GM18858 (cell line): Measurements from ENCODE around the gene CRYL1.

ENCODE experiments used
- ATAC-seq: cut with Tn5 transposase; IDR thresholded peaks from one replicate; pipeline ENCODE4 v1.9.1; 2021; ENCODE audit not compliant: unreplicated experiment

The CRYL1 gene

DNA sequence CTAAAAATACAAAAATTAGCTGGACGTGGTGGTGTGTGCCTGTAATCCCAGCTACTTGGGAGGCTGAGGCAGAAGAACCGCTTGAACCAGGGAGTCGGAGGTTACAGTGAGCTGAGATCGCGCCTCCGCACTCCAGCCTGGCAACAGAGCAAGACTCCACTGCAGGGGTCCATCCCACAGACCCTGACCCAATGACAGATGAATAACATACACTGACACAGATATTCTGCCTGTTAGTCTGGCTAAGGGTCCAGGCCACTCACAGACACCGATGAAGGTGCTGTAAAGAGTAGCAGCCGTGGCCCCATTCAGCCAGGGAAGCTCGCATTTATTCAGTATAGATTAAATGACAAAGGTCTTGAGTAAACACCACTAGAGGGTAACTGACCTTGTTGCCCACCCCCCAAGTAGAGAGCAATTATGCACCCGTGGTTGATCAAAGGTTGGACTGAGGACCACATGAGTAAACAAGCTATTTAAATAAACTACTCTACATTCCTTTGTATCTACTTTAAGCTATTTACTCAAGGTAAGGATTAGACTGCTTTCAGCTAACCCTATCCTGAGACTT is 8.5 kb upstream of the CRYL1 start:
- no peak for ATAC-seq

DNA sequence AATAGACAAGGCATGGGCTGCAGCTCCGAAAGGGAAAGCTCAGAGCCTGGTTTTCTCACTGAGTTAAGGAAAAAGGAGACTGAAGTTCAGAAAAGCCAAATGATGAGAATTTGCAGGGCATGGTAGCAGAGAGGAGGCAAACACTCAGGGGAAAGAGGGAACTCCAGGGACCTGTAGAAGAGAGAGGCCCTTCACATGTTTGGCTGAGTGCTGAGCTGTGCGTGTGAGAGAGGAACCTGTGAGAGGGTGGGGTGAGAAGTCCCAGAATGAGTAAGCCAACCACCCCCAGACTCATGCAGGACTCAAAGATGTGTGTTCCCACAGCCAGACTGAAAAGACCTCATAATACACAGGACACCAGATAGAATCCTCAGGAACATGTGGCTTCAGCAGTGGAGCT is 2.8 kb upstream of the CRYL1 start:
- peak; percentile 39 for ATAC-seq

DNA sequence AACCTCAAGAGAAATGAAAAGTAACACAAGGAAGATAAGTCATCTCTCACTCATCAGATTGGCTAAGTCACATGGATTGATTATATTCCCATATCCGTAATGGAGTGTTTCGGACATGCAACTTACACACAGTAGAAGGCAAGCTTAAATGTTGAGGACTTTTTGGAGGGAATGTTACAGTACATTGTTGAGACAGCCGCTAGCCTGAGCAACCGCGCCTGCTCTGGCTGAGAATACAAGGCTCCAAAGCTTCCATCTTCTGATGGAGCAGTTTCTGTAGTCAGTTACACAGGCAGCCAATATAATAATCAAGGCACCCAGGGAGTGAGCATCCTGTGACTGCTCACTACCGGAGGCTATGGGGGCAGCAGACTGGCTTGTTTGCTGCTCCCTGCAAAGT is 1.0 kb upstream of the CRYL1 start:
- ATAC-seq = no peak

DNA sequence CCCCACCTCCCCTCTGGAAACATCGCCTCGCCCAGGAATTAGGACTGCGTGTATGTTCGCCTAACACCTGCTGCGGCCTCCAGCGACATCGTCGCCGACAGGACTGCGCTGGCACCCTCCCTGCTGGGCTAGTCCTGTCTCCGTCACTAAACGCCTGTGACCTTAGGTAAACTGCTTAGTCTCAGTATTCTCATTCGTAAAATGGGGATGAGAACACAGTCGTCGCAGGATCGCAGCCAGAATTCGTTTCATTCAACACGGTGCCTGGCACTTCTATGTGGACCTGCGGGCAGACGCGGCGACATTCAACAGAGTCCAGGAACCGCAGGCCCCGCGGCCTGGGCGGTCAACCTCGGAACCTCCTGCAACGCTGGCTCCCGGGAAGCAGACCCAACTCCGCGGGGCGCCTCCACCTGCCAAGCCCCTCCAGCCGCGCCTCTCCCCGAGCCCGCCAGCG is 485 bp downstream of the CRYL1 start:
- no peak for ATAC-seq

DNA sequence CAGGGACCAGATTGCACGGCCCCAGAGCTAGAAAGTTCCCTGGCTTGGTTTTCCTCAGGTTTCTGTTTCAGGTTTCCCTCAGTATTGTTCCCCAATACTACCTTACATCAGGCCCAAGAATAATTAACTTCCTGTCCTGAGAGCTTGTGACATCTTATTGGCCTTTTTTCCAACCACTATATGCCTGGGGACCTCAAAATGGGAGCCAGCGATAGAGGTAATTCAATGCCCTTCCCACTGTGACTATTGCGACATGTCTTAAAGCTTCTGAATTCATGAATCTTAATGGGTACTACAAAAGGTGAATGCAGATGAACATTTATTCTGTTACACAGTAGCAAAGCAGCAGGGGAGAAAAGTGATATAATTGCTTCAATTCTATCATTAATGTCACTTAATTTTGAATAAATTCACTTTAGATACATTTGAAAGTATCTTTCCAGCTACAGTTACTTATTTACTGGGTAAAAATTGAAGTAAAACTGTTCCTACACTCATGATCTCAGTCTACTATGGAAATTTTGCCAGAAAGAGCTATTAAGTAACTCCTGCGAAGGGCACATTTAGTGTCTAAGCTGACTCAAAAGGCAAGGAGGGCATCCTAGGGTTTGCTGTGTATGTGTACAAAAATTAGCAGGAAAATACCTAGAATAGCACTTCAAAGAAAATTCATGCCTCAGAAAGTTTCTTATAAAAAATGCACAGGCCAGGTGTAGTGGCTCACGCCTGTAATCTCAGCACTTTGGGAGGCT is 4.1 kb downstream of the CRYL1 start:
- ATAC-seq = no peak

DNA sequence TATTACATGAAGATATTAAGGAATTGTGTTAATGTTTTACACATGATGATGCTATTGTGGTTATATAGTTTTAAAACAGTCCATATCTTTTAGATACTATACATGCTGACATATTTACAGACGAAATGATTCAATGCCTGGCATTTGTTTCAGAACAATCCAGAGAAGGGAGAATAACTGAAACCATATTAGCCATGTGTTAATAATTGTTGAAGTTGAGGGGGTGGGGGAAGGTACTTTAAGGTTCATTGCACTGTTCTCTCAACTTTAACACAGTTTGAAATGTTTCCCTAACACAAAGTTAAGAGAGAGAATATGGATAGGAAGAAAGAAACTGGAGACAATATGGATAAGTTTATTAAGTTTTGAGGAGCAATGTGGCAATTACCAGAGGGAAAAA is 5.8 kb downstream of the CRYL1 start:
- no peak for ATAC-seq

DNA sequence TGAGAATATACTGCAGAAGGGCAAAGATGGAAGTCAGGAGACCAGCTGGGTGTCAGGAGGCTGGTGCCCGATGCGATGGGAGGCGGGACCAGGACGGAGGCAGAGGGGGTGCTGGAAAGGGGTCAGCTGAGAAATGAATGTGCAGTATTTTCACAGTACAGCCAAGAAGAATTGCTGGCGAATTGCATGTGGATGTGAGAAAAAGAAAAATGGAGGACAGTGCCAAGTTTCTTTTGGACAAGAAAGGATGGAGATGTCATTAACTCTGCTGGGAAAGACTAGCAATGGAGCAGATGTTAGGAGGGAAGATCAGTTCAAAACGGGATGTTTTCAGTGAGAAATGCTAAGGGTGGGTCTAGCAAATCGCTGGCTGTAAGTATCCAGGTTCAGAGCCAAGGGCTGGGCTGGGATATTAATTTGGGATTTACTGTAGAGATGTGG is 7.0 kb downstream of the CRYL1 start:
- ATAC-seq = no peak

DNA sequence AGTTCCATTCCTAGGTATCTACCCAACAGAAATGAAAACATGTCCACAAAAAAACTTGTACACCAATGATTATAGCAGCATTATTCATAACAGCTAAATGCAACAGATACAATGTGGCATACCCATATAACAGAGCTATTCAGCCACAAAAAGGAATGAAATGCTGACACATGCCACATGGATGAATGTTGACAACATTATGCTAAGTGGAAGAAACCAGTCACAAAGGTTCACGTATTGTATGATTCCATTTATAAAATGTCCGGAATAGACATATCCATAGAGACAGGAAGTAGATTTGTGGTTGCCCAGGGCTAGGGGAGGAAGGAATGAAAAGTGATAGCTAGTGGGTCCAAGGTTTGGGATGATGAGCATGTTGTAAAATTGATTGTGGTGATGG is 10.8 kb downstream of the CRYL1 start:
- ATAC-seq = no peak

DNA sequence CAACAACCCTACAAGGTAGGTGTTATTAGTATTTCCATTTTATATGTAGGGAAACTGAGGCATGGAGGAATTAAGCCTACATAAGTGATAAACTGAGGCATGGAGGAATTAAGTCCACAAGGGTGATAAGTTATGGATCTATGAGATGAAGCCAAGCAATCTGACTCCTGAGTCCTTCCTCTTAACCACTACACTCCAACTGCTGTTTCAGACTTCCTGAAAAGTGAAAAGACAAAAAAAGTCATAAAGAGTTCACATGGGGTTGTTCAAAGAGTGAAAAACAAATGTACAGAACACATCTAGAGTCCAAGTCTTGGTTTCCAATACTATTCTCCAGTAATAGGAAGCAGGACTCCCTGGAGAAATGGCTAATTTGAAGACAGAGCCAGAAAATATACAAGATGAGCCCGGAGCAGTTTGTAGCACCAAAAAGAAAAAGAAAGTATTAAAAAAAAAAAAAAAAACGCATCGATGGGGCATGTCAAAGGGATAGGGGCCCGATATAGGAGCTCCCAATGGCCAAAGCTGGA is 12.1 kb downstream of the CRYL1 start:
- ATAC-seq = no peak

DNA sequence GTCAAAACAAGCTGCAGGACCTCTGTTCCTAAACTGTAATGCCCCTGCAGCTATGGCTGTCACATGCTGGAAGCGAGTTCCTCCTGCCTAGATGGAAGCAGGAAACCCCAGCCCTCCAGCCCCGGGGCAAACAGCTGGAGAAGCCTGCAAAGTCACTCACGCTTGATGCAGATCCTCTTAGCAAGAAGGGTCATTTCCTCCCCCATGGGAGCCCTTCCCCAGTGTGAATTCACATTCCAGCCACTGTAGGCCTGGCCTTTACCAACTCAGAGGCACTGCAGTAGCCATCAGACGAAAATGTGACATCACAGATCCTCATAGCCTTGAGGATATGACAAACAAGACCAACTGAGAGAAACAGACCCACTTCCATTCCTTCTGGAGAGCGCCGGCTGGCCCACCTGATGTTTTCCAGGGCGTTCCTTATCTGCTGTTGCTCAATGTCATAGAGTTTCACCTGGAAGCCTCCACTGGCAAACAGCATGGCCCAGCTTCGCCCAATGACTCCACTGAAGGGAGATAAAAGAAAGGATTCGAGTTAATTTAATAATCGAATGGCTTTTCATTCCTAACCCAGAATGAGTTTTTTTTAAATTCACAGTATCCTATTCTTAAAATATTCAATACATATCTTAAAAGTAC is 13.5 kb downstream of the CRYL1 start:
- ATAC-seq = no peak

DNA sequence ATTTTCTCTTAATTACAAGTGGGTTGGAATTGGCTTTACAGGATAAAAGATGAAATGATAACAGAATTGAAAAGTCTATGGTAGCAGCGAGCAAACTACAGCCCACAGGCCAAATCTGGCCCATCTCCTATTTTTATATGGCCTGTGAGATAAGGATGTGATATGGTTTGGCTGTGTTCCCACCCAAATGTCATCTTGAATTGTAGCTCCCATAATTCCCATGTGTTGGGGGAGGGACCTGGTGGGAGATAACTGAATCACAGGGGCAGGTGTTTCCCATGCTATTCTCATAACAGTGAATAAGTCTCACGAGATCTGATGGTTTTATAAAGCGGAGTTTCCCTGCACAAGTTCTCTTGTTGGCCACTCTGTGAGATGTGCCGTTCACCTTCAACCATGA is 19.0 kb downstream of the CRYL1 start:
- ATAC-seq = no peak

DNA sequence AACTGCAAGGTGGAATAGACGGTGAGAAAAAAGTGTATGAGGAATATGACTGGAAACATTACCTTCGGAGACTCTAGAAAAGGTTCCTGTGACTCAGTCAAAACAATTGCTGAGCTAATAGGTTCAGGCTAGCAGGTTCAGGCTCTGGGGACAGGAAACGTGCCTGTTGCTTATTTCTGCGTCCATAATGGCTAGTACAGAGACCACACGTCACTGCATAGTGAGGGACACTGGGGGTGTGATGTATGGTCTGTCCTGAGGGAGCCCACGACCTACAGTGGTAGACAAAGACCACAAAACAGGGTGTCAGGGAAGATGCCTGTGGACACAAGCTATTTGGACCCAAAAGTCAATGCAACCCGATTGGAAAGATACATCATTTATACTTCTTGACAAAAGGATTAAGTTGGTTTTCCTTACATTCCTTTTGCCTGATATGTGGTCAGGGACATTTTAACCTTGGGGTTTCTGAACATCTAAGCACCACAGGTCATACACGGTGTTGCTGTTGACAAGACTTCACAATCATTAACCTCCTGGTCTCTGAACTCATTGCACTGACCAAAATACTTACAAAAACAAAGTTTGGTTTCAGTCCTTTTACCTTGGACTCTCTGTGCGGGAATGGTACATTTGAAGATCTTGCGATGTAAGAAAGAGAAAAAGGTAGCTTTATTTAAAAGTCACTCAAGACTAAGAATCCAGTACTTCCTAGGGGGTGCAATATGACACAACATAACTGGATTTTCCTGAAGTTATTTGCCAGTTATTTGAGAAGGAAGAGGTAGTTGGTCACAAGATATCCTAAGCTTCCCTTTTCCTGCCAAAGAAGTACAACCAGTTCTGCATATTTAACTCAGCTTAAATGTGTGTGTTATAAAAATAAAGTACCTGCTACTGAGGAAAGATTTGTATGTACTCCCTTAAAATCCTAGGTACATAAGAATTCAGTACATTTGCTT is 20.0 kb downstream of the CRYL1 start:
- no peak for ATAC-seq

DNA sequence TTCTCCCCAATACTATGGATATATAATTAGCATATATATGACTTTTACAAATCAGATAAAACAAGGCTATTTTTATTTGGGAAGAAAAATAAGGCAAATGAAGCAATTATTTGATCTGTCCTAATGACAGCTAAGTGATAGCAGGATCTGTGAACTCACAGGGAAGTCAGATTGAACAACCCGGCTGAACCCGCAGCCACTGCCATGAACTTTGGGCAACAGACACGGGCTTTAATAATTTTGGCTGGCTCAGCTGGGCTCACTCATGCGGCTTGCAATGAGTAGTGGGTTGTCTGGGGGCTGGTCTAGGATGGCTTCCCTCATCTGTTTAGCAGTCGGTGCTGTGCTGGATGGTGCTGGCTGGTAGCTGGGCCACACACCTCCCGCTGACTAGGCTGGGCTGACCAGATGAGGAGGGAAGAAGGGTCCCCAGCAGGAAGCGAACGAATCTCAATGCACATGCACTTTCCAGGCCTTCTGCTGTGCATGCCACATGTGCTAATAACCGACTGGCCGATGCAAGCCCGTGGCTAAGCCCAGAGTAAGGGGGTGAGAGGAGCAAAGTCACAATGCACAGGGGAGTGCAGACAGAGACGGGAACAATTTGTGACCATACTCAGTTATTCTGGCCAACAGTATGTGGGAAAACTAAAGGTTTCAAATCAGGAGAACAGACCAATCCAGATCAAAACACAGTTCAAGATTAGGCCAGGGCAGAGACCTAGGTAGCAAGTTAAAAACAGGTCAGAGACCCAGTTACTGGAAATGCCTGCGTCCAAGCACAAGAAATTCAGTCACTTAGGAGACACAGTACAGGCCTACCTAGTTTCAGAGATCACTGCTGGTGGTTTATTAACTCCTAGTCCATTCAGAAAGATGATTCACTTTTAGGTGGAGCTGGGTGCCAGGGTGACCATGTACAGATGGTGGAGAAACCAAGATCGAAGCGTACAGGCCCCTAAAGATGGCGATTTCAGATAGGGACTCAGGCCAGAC is 22.3 kb downstream of the CRYL1 start:
- ATAC-seq = no peak

DNA sequence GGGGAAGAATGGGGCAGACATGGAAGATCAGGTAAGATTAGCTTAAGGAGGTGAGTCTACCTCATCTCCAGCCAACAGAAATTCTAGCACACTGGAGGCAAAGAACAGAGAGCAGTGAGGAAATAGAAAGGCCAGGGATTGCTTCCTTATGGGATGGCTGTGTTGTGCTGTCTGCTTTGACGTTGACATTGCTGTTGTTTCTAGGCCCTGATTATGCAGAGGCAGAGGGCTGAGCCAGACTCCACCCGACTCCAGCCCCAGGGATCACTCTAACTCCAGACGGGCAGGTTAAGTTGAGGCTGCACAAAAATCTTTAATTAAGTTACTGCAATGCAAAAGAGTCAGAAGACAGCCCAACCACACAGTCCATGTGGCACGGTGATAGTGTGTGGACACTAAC is 24.1 kb downstream of the CRYL1 start:
- no peak for ATAC-seq

DNA sequence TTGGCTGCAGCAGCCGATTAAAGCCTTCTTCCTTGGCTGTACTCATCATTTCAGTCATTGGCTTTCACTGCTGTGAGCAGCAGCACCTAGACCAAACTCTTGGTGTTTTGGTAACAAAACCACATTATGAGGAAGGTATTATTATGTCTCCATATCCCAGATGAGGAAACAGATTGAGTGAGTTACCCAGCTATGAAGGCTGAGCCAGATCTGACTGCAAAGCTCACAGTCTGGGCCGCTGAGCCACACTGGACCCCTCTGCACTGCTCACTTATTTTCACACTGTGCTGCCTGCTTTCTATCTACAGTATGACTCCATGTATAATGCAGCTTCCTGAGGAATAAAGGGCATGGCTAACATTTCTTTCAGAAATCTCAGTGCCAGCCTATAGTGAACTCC is 24.5 kb downstream of the CRYL1 start:
- no peak for ATAC-seq

DNA sequence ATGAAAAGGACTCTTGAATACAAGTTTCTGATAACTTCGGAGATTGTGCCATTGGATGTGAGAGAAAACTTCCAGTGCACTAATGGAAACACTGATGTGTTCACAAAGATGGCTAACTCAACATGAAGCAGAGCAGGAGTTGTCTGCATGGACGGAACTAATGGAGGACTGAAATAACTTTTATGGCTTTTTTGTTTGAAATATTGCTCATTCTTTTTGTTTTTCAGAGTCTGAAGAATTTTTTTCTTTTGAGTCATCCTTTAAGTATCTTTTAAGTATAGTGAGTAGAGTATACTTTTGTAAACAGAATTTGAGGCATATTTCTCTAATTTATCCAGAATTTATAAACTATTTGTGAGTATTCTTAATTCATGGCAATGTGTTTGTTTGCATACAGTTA is 25.7 kb downstream of the CRYL1 start:
- ATAC-seq = no peak

DNA sequence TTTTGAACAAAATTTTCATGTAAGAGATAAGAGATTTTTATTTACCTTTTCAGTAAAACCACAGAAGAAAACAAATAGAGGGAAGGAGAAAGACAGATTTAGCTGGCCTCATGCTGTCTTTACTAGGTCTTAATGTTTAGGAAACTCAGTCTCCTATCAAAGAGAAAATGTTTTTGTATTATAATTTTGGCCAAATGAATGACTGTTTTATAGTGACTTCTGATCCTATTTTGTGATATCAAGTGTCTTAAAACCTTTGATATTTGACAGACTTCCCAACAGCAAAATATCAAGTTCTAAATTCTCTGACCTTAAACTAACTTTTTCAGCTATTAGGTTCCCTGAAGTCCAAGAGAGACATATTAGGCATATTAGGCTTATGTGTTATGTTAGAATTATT is 27.0 kb downstream of the CRYL1 start:
- ATAC-seq = no peak

DNA sequence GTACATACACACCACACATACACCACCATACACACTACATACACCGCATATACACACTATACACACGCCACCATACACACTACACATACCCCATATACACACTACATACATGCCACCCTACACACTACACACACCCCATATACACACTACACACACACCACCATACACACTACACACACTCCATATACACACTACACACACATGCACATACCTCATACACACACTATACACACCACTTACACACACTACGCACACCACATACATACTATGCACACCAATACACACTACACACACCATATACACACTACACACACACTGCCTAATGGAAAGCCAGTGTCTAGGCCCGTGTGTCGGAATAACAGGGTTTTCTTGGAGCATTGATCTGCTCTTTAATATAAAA is 27.5 kb downstream of the CRYL1 start:
- ATAC-seq = no peak

DNA sequence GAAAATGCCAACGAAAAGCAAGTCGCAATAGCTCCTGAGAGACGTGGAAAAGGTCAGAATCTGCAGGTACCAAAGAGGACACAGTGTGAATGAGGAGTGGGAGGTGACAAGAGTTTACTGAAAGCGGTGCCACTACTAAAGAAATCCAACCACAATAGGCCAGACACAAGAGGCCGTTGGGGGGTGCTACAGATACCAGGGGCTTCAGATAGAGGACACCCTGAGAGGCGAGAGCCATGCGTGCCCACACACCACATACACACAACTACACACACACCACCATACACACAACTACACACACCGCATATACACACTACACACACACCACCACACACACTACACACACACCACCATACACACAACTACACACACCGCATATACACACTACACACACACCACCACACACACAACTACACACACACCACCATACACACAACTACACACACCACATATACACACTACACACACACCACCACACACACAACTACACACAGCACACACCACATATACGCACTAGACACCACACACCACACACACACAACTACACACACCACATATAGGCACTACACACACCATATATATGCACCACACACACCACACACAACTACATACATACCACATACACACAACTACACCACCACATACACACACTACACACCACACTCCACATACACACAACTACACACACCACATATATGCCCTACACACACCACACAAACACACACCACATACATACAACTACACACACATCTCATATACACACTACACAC is 28.5 kb downstream of the CRYL1 start:
- ATAC-seq = no peak
